Panc1 (cell line): ENCODE results near the gene VARS1.
A peak's percentile ranks its signal among the peaks of the same experiment; 100 is the strongest.

Experiments
- POLR2AphosphoS5 ChIP-seq: IDR thresholded peaks from 2 replicates; pipeline ENCODE4 v1.6.1; 2012; ENCODE audit warnings: mild to moderate bottlenecking, low read depth, low read length, moderate library complexity
- SIN3A ChIP-seq: IDR thresholded peaks from 2 replicates; pipeline ENCODE4 v1.6.1; 2012; ENCODE audit warnings: low read depth, mild to moderate bottlenecking, low read length, moderate library complexity, borderline replicate concordance; ENCODE audit not compliant: insufficient read depth
- TCF7L2 ChIP-seq: IDR thresholded peaks from 2 replicates; pipeline ENCODE4 v1.6.1; 2011; ENCODE audit warnings: mild to moderate bottlenecking, low read depth, low read length, inconsistent platforms
- TF ChIP-seq, protein P1 (sequence below): fragments of 450-650 bp; IDR thresholded peaks from 2 replicates; pipeline ENCODE4 v1.5.1; 2017; ENCODE audit warnings: mild to moderate bottlenecking
- TF ChIP-seq, protein P2 (sequence below), 2 experiments: IDR thresholded peaks; 2 replicates each; pipeline ENCODE4 v1.6.1; 2011 to 2012; ENCODE audit warnings: low read depth in 2 of 2, control low read depth in 1 of 2, low read length in 1 of 2, mild to moderate bottlenecking in 1 of 2, moderate library complexity in 1 of 2; ENCODE audit not compliant: insufficient read depth in 1 of 2

DNA sequence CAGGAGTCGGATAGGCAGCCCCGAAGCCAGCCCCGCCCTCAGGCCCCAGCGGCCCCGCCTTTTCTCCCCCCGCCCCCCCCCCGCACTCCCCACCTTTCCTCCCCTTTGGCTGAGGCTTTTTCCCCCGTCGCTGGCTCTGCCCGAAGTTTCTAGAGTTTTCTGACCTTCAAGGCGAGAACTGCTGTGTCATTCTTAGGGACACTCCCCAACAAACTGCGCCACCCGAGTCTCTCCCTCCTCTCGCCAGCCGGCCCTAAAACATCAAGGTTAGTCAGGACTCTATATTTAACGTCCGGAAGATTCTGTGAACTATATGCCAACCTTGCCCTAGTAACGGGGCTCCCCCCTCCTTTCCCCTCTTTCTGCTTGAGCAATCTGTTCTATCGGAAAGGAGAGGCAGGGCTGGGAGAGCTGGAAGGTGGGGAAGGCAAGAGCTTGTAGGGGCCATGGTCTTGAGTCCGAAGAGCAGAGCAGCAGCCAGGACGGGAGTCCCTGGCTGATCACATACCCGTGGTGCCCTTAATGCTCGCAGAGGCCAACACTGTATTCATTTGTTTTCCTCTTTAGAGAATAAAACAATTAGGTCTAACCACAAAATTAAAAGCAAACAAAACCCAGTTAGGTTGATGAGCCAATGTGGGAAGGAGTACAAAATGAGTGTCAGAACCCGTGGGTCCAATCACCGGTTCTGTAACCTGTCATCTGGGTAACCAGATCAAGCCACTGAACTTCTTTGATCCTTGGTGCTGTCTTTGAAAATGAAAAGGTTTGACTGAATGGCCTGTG lies 26.7 kb upstream of the VARS1 start:
- TF ChIP-seq, protein P1, sequence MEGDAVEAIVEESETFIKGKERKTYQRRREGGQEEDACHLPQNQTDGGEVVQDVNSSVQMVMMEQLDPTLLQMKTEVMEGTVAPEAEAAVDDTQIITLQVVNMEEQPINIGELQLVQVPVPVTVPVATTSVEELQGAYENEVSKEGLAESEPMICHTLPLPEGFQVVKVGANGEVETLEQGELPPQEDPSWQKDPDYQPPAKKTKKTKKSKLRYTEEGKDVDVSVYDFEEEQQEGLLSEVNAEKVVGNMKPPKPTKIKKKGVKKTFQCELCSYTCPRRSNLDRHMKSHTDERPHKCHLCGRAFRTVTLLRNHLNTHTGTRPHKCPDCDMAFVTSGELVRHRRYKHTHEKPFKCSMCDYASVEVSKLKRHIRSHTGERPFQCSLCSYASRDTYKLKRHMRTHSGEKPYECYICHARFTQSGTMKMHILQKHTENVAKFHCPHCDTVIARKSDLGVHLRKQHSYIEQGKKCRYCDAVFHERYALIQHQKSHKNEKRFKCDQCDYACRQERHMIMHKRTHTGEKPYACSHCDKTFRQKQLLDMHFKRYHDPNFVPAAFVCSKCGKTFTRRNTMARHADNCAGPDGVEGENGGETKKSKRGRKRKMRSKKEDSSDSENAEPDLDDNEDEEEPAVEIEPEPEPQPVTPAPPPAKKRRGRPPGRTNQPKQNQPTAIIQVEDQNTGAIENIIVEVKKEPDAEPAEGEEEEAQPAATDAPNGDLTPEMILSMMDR = no peak
- TF ChIP-seq POLR2AphosphoS5 = no peak
- no peak for TF ChIP-seq SIN3A
- TF ChIP-seq, protein P2, sequence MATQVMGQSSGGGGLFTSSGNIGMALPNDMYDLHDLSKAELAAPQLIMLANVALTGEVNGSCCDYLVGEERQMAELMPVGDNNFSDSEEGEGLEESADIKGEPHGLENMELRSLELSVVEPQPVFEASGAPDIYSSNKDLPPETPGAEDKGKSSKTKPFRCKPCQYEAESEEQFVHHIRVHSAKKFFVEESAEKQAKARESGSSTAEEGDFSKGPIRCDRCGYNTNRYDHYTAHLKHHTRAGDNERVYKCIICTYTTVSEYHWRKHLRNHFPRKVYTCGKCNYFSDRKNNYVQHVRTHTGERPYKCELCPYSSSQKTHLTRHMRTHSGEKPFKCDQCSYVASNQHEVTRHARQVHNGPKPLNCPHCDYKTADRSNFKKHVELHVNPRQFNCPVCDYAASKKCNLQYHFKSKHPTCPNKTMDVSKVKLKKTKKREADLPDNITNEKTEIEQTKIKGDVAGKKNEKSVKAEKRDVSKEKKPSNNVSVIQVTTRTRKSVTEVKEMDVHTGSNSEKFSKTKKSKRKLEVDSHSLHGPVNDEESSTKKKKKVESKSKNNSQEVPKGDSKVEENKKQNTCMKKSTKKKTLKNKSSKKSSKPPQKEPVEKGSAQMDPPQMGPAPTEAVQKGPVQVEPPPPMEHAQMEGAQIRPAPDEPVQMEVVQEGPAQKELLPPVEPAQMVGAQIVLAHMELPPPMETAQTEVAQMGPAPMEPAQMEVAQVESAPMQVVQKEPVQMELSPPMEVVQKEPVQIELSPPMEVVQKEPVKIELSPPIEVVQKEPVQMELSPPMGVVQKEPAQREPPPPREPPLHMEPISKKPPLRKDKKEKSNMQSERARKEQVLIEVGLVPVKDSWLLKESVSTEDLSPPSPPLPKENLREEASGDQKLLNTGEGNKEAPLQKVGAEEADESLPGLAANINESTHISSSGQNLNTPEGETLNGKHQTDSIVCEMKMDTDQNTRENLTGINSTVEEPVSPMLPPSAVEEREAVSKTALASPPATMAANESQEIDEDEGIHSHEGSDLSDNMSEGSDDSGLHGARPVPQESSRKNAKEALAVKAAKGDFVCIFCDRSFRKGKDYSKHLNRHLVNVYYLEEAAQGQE (IDR thresholded peaks at IDR 0.05; ENCODE audit: insufficient read depth in 1 of 2, low read depth in 2 of 2, low read length in 1 of 2) = no peak
- peak; percentile 47; the same call in 1 of the 2 replicates for TF ChIP-seq TCF7L2
